AG09319 (cell line): ENCODE data around the gene RIC3.
A peak's percentile ranks its signal among the peaks of the same experiment; 100 is the strongest.

Experiments used
- DNase-seq: peaks from one replicate; pipeline ENCODE4 v3.0.0-alpha.2; 2010; ENCODE audit warnings: low read depth; ENCODE audit errors: extremely low read depth
- CTCF ChIP-seq: IDR thresholded peaks from 2 replicates; pipeline ENCODE4 v1.5.1; 2011; ENCODE audit warnings: low read depth, mild to moderate bottlenecking, inconsistent platforms, low read length, moderate library complexity

The RIC3 gene

GRCh38 chr11:8091721-8092120 is 77.1 kb downstream of the RIC3 start:
- DNase-seq = no peak
- no peak for TF ChIP-seq CTCF

GRCh38 chr11:8090756-8091155 is 78.1 kb downstream of the RIC3 start:
- DNase-seq = no peak
- TF ChIP-seq CTCF = peak; percentile 71

- DNase-seq = no peak
- TF ChIP-seq CTCF = no peak
These were observed 78.9 kb downstream of the RIC3 start for GRCh38 chr11:8089791-8090510.

- TF ChIP-seq CTCF = no peak
- no peak for DNase-seq
These were observed 81.1 kb downstream of the RIC3 start for GRCh38 chr11:8087756-8088155.

GRCh38 chr11:8087185-8087584 is 81.6 kb downstream of the RIC3 start:
- TF ChIP-seq CTCF = peak; percentile 6; the same call in 1 of the 2 replicates
- no peak for DNase-seq

GRCh38 chr11:8086571-8086970 is 82.3 kb downstream of the RIC3 start:
- TF ChIP-seq CTCF = no peak

GRCh38 chr11:8086001-8086479 is 82.8 kb downstream of the RIC3 start:
- no peak for TF ChIP-seq CTCF
- DNase-seq = no peak

More at GRCh38 chr11:8086571-8086970, 82.3 kb downstream of the RIC3 start:
- no peak for DNase-seq
